OCI-LY3 (cell line): ENCODE data around the gene PRDX6.

Experiments
- EZH2phosphoT487 ChIP-seq: fragments of 200-600 bp; shearing (Covaris generic); IDR thresholded peaks from 2 replicates; pipeline ENCODE4 v1.6.1; 2018; ENCODE audit warnings: antibody characterized with exemption, mixed run types, low read depth
- TF ChIP-seq, protein P1 (sequence below): fragments of 200-600, 300-600 bp; sonication (generic); IDR thresholded peaks from 2 replicates; pipeline ENCODE4 v1.5.1; 2014; ENCODE audit warnings: antibody characterized with exemption, low read length, low read depth

DNA sequence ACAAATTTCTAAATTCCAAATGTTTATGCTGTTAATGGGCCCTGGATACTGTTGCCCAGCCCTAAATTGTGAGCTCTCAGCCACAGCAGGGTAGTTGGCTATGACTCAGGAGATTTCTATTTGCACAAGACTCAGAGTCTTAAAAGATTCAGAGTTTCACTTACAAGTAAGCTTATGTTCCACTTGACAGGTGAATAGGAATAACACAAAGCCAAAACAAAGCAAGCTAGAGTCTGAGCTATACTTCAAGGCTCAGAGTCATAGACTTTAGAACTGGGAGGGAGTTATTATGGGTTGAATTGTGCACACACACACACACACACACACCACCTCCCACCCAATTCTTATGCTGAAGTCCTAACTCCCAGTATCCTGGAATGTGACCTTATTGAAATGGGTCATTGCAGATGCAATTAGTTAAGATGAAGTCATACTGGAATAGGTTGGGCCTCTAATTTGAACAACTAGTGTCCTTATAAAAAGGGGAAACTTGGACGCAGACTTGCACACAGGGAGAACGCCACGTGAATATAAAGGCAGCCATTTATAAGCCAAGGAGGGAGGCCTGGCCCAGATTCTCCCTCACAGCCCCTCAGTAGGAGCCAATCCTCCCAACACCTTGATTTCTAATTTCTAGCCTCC is 30.2 kb downstream of the PRDX6 start:
- no peak for TF ChIP-seq EZH2phosphoT487
- TF ChIP-seq, protein P1, sequence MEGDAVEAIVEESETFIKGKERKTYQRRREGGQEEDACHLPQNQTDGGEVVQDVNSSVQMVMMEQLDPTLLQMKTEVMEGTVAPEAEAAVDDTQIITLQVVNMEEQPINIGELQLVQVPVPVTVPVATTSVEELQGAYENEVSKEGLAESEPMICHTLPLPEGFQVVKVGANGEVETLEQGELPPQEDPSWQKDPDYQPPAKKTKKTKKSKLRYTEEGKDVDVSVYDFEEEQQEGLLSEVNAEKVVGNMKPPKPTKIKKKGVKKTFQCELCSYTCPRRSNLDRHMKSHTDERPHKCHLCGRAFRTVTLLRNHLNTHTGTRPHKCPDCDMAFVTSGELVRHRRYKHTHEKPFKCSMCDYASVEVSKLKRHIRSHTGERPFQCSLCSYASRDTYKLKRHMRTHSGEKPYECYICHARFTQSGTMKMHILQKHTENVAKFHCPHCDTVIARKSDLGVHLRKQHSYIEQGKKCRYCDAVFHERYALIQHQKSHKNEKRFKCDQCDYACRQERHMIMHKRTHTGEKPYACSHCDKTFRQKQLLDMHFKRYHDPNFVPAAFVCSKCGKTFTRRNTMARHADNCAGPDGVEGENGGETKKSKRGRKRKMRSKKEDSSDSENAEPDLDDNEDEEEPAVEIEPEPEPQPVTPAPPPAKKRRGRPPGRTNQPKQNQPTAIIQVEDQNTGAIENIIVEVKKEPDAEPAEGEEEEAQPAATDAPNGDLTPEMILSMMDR: no peak
